Measurements from ENCODE around the gene OR52A1. TPM values are rescaled to one million over a fixed set of nuclear protein-coding genes. Genes with fewer than 3 reads are reported as not detected.
"Not testable (repeated sequence)": the region's sequence is repeated elsewhere in the genome, so short reads cannot be mapped to it uniquely, and the experiment has no call there.

OR52A1 gene
- total and polyA plus RNA-seq, 2 experiments from 2014 or later: not detected

- H3K4me1 ChIP-seq (ENCODE audit: insufficient read depth): no peaks in the 10 kb centered on the region
Observed at GRCh38 chr11:5159806-5160205, 5.2 kb upstream of the OR52A1 start.

GRCh38 chr11:5153574-5154431, 754 bp downstream of the OR52A1 start:
- DNase-seq: no peak
- H3K4me1 ChIP-seq (ENCODE audit: insufficient read depth): no peaks in the 10 kb centered on the region
- TF ChIP-seq EZH2phosphoT487 (IDR thresholded peaks at IDR 0.05; ENCODE audit: insufficient read depth, low read depth): no peak
- TF ChIP-seq EZH2 (IDR thresholded peaks at IDR 0.05; ENCODE audit: insufficient read depth, poor library complexity, severe bottlenecking): no peak
- no peaks in the 10 kb centered on the region for H4K20me1 ChIP-seq (ENCODE audit: insufficient read depth)
- no peaks in the 10 kb centered on the region for H3K9me3 ChIP-seq (ENCODE audit: low read depth)
- no peak overlapping the region for H3K4me3 ChIP-seq
- H2AFZ ChIP-seq: no peak overlapping the region
- WGBS, 2 experiments (ENCODE audit: low coverage in 1 of 2, low lambda C conversion rate in 2 of 2, missing lambda C conversion rate in 2 of 2): 34 to 39% methylated on average over 3 of the region's 3 CpGs
- no peaks in the 10 kb centered on the region for H3K9me2 ChIP-seq (ENCODE audit: insufficient read depth)
- in situ Hi-C loops (cut with MboI): no loop called here
- no peak overlapping the region for H3K4me2 ChIP-seq (ENCODE audit: unreplicated experiment)
- no peaks in the 10 kb centered on the region for H3F3A ChIP-seq (ENCODE audit: insufficient read depth)
- no peak overlapping the region for H3K27ac ChIP-seq
- H3K36me3 ChIP-seq (ENCODE audit: low read depth): no peaks in the 10 kb centered on the region
- no peak overlapping the region for H3K9ac ChIP-seq
- H3K27me3 ChIP-seq (replicated peaks; ENCODE audit: insufficient read depth): peaks cover 8% of the 10 kb centered on the region; the same call in 1 of the 2 replicates
- H3K79me2 ChIP-seq (ENCODE audit: insufficient read depth): no peaks in the 10 kb centered on the region

More at GRCh38 chr11:5159806-5160205, 5.2 kb upstream of the OR52A1 start:
- in situ Hi-C loops (cut with MboI): no loop called here
- no peaks in the 10 kb centered on the region for H3K9me3 ChIP-seq (ENCODE audit: low read depth)
- DNase-seq: no peak
- H3K27me3 ChIP-seq (replicated peaks; ENCODE audit: insufficient read depth): no peaks in the 10 kb centered on the region
- TF ChIP-seq EZH2phosphoT487 (IDR thresholded peaks at IDR 0.05; ENCODE audit: insufficient read depth, low read depth) (no peak), EZH2 (IDR thresholded peaks at IDR 0.05; ENCODE audit: insufficient read depth, poor library complexity, severe bottlenecking) (no peak)
- H3K36me3 ChIP-seq (ENCODE audit: low read depth): no peaks in the 10 kb centered on the region
- no peaks in the 10 kb centered on the region for H4K20me1 ChIP-seq (ENCODE audit: insufficient read depth)
- H3F3A ChIP-seq (ENCODE audit: insufficient read depth): no peaks in the 10 kb centered on the region
- H3K4me2 ChIP-seq (ENCODE audit: unreplicated experiment): no peak overlapping the region
- no peaks in the 10 kb centered on the region for H3K9me2 ChIP-seq (ENCODE audit: insufficient read depth)
- no peak overlapping the region for H3K9ac ChIP-seq
- no peaks in the 10 kb centered on the region for H3K79me2 ChIP-seq (ENCODE audit: insufficient read depth)
- H2AFZ ChIP-seq: no peak overlapping the region
- no peak overlapping the region for H3K4me3 ChIP-seq
- H3K27ac ChIP-seq: no peak overlapping the region

- Histone ChIP-seq H3K9me2 (ENCODE audit: insufficient read depth) (no peaks in the 10 kb centered on the region), H3K27me3 (replicated peaks; ENCODE audit: insufficient read depth) (peaks cover 8% of the 10 kb centered on the region; the same call in 1 of the 2 replicates), H3K4me1 (ENCODE audit: insufficient read depth) (no peaks in the 10 kb centered on the region), H3K9ac (no peak overlapping the region), H3K4me3 (no peak overlapping the region), H3K79me2 (ENCODE audit: insufficient read depth) (no peaks in the 10 kb centered on the region), H2AFZ (no peak overlapping the region), H3K4me2 (ENCODE audit: unreplicated experiment) (no peak overlapping the region), H4K20me1 (ENCODE audit: insufficient read depth) (no peaks in the 10 kb centered on the region), H3F3A (ENCODE audit: insufficient read depth) (no peaks in the 10 kb centered on the region), H3K9me3 (ENCODE audit: low read depth) (no peaks in the 10 kb centered on the region), H3K27ac (no peak overlapping the region), H3K36me3 (ENCODE audit: low read depth) (no peaks in the 10 kb centered on the region)
- 27% methylated on average over 3 of the region's 3 CpGs for WGBS, 2 experiments (ENCODE audit: low coverage in 1 of 2, low lambda C conversion rate in 2 of 2, missing lambda C conversion rate in 2 of 2)
- TF ChIP-seq EZH2 (IDR thresholded peaks at IDR 0.05; ENCODE audit: insufficient read depth, poor library complexity, severe bottlenecking) (no peak), EZH2phosphoT487 (IDR thresholded peaks at IDR 0.05; ENCODE audit: insufficient read depth, low read depth) (no peak)
- in situ Hi-C loops (cut with MboI): no loop called here
- DNase-seq: no peak
Observed at GRCh38 chr11:5151713-5152153, 2.8 kb downstream of the OR52A1 start.

GRCh38 chr11:5144206-5144605, 10.4 kb downstream of the OR52A1 start:
- H3F3A ChIP-seq (ENCODE audit: insufficient read depth); H3K36me3 ChIP-seq (ENCODE audit: low read depth); in situ Hi-C loops (cut with MboI); H3K4me3 ChIP-seq; H3K9me3 ChIP-seq (ENCODE audit: low read depth); H4K20me1 ChIP-seq (ENCODE audit: insufficient read depth); H3K4me1 ChIP-seq (ENCODE audit: insufficient read depth); H3K27me3 ChIP-seq (replicated peaks; ENCODE audit: insufficient read depth); H3K27ac ChIP-seq; DNase-seq; H3K9ac ChIP-seq; H2AFZ ChIP-seq; H3K79me2 ChIP-seq (ENCODE audit: insufficient read depth); H3K4me2 ChIP-seq (ENCODE audit: unreplicated experiment); H3K9me2 ChIP-seq (ENCODE audit: insufficient read depth): not testable (repeated sequence)
- WGBS, 2 experiments (ENCODE audit: low coverage in 1 of 2, low lambda C conversion rate in 2 of 2, missing lambda C conversion rate in 2 of 2): 70 to 75% methylated on average over 11 to 21 of the region's 21 CpGs

Data from GM23248 (cell line).